A204.1 (cell line): ENCODE data around the gene CCNY.
"Not testable (repeated sequence)": the region's sequence is repeated elsewhere in the genome, so short reads cannot be mapped to it uniquely, and the experiment has no call there.

Source experiments
- FAIRE-seq: peaks from 2 replicates; lab custom pipeline; 2012; peaks lifted over from hg19 to GRCh38; lab: Jason Lieb, UNC

CCNY gene

GRCh38 chr10:35387768-35388167, 51.5 kb downstream of the CCNY start:
- no peak for FAIRE-seq

GRCh38 chr10:35388197-35388596, 51.9 kb downstream of the CCNY start:
- no peak for FAIRE-seq

- FAIRE-seq: no peak
Measured at GRCh38 chr10:35388682-35389081, 52.4 kb downstream of the CCNY start.

GRCh38 chr10:35390161-35390840, 54.0 kb downstream of the CCNY start:
- no peak for FAIRE-seq

- FAIRE-seq: no peak
Measured at GRCh38 chr10:35390843-35391152, 54.5 kb downstream of the CCNY start.

GRCh38 chr10:35391153-35391953, 55.0 kb downstream of the CCNY start:
- FAIRE-seq: no peak

- no peak for FAIRE-seq
Measured at GRCh38 chr10:35391954-35392262, 55.6 kb downstream of the CCNY start.

GRCh38 chr10:35392482-35393228, 56.3 kb downstream of the CCNY start:
- no peak for FAIRE-seq

GRCh38 chr10:35394411-35394851, 58.1 kb downstream of the CCNY start:
- no peak for FAIRE-seq

GRCh38 chr10:35394934-35395333, 58.6 kb downstream of the CCNY start:
- FAIRE-seq: no peak

GRCh38 chr10:35396560-35397434, 60.5 kb downstream of the CCNY start:
- no peak for FAIRE-seq

GRCh38 chr10:35397953-35398352, 61.6 kb downstream of the CCNY start:
- no peak for FAIRE-seq

GRCh38 chr10:35398355-35398754, 62.0 kb downstream of the CCNY start:
- no peak for FAIRE-seq

GRCh38 chr10:35398908-35399307, 62.6 kb downstream of the CCNY start:
- no peak for FAIRE-seq

GRCh38 chr10:35399414-35400009, 63.2 kb downstream of the CCNY start:
- FAIRE-seq: no peak

GRCh38 chr10:35400595-35401268, 64.4 kb downstream of the CCNY start:
- FAIRE-seq: no peak

- not testable (repeated sequence) for FAIRE-seq
Measured at GRCh38 chr10:35403491-35403890, 67.2 kb downstream of the CCNY start.

GRCh38 chr10:35404077-35404476, 67.8 kb downstream of the CCNY start:
- not testable (repeated sequence) for FAIRE-seq

GRCh38 chr10:35406003-35406630, 69.8 kb downstream of the CCNY start:
- not testable (repeated sequence) for FAIRE-seq

GRCh38 chr10:35407696-35408095, 71.4 kb downstream of the CCNY start:
- not testable (repeated sequence) for FAIRE-seq

GRCh38 chr10:35409094-35409582, 72.8 kb downstream of the CCNY start:
- FAIRE-seq: no peak
